ENCODE results near the gene RCHY1.

The RCHY1 gene

GRCh38 chr4:75495476-75495875 is 18.7 kb downstream of the RCHY1 start:
- Histone ChIP-seq H3K9me3 (ENCODE audit: severe bottlenecking) (no peaks in the 10 kb centered on the region), H3K4me3 (ENCODE audit: low read depth, low read length) (no peak overlapping the region), H3K27ac (no peak overlapping the region), H3K36me3 (peaks cover 26% of the 10 kb centered on the region), H3K27me3 (ENCODE audit: insufficient read depth, low read depth, severe bottlenecking) (no peaks in the 10 kb centered on the region)
- no peak for DNase-seq
- TF ChIP-seq CTCF (IDR thresholded peaks at IDR 0.05; ENCODE audit: low read depth, low read length) = no peak

- Histone ChIP-seq H3K4me3 (ENCODE audit: low read depth, low read length) (no peak overlapping the region), H3K36me3 (peaks cover 23% of the 10 kb centered on the region), H3K27me3 (ENCODE audit: insufficient read depth, low read depth, severe bottlenecking) (no peaks in the 10 kb centered on the region), H3K9me3 (ENCODE audit: severe bottlenecking) (no peaks in the 10 kb centered on the region), H3K27ac (no peak overlapping the region)
- no peak for TF ChIP-seq CTCF (IDR thresholded peaks at IDR 0.05; ENCODE audit: low read depth, low read length)
- no peak for DNase-seq
These were observed 19.6 kb downstream of the RCHY1 start for GRCh38 chr4:75494563-75494962.

- Histone ChIP-seq H3K9me3 (ENCODE audit: severe bottlenecking) (no peaks in the 10 kb centered on the region), H3K27me3 (ENCODE audit: insufficient read depth, low read depth, severe bottlenecking) (no peaks in the 10 kb centered on the region), H3K27ac (no peak overlapping the region), H3K4me3 (ENCODE audit: low read depth, low read length) (no peak overlapping the region), H3K36me3 (peaks cover 32% of the 10 kb centered on the region)
- DNase-seq = no peak
- no peak for TF ChIP-seq CTCF (IDR thresholded peaks at IDR 0.05; ENCODE audit: low read depth, low read length)
These were observed 24.0 kb downstream of the RCHY1 start for GRCh38 chr4:75490155-75490554.

GRCh38 chr4:75484190-75484589 is 30.0 kb downstream of the RCHY1 start:
- Histone ChIP-seq H3K27ac (no peak overlapping the region), H3K36me3 (peaks cover 30% of the 10 kb centered on the region), H3K4me3 (ENCODE audit: low read depth, low read length) (no peak overlapping the region), H3K27me3 (ENCODE audit: insufficient read depth, low read depth, severe bottlenecking) (no peaks in the 10 kb centered on the region), H3K9me3 (ENCODE audit: severe bottlenecking) (no peaks in the 10 kb centered on the region)
- TF ChIP-seq CTCF (IDR thresholded peaks at IDR 0.05; ENCODE audit: low read depth, low read length) = no peak
- no peak for DNase-seq

GRCh38 chr4:75477201-75477600 is 37.0 kb downstream of the RCHY1 start:
- DNase-seq = no peak
- Histone ChIP-seq H3K27me3 (ENCODE audit: insufficient read depth, low read depth, severe bottlenecking) (no peaks in the 10 kb centered on the region), H3K36me3 (peaks cover 10% of the 10 kb centered on the region), H3K9me3 (ENCODE audit: severe bottlenecking) (no peaks in the 10 kb centered on the region), H3K27ac (no peak overlapping the region), H3K4me3 (ENCODE audit: low read depth, low read length) (no peak overlapping the region)
- no peak for TF ChIP-seq CTCF (IDR thresholded peaks at IDR 0.05; ENCODE audit: low read depth, low read length)

GRCh38 chr4:75470738-75471137 is 43.5 kb downstream of the RCHY1 start:
- H3K36me3 ChIP-seq = no peaks in the 10 kb centered on the region
- H3K4me3 ChIP-seq (ENCODE audit: low read depth, low read length) = no peak overlapping the region
- H3K9me3 ChIP-seq (ENCODE audit: severe bottlenecking) = no peaks in the 10 kb centered on the region
- no peak overlapping the region for H3K27ac ChIP-seq
- TF ChIP-seq CTCF (IDR thresholded peaks at IDR 0.05; ENCODE audit: low read depth, low read length) = no peak
- no peak for DNase-seq
- no peaks in the 10 kb centered on the region for H3K27me3 ChIP-seq (ENCODE audit: insufficient read depth, low read depth, severe bottlenecking)
